ENCODE results near the gene SLC7A5. TPM values are rescaled to one million over a fixed set of nuclear protein-coding genes. Genes with fewer than 3 reads are reported as not detected.

Gene SLC7A5
- total and polyA plus RNA-seq, 4 donors: 1.8 to 14.5 (median 4.4) TPM

GRCh38 chr16:87834005-87834667 lies 35.2 kb downstream of the SLC7A5 start:
- no peaks in the 10 kb centered on the region for H3K27me3 ChIP-seq (ENCODE audit: control insufficient read depth in 1 of 2, insufficient read depth in 2 of 2, low read length in 1 of 2)
- intact Hi-C loops (cut with DNase I): no loop called here
- H3K4me3 ChIP-seq (ENCODE audit: low read length in 2 of 2): no peak overlapping the region
- no peak overlapping the region for H3K27ac ChIP-seq (ENCODE audit: low read depth in 1 of 2, low read length in 2 of 2)
- H3K9me3 ChIP-seq (ENCODE audit: control insufficient read depth, low read length): no peaks in the 10 kb centered on the region
- WGBS, 2 donors: 91 to 95% methylated on average over 23 of the region's 23 CpGs
- ATAC-seq (ENCODE audit: low FRiP score): no peak
- DNase-seq: no peak
- no peaks in the 10 kb centered on the region for H3K36me3 ChIP-seq (ENCODE audit: control insufficient read depth in 1 of 2, insufficient read depth in 2 of 2, low read length in 1 of 2)
- no peaks in the 10 kb centered on the region for H3K4me1 ChIP-seq (ENCODE audit: control insufficient read depth in 1 of 2, insufficient read depth in 2 of 2, low read length in 2 of 2)

DNA sequence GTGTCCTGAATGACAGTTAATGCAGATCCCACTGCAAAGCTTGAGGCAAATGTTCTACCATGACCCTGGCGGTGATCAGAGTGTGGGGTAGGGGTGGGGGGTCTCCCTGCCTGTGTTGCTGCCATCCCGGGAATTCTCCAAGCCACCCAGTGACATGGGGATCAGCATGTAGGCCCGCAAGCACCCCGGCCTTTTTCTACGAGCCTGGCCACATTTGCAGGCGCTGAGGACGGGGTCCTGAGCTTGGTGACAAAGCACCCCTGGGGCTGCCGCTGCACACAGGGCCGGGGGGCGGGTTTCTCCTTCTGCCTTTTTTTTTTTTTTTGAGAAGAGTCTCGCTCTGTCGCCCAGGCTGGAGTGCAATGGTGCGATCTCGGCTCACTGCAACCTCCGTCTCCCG lies 35.8 kb downstream of the SLC7A5 start:
- Histone ChIP-seq H3K36me3 (ENCODE audit: control insufficient read depth in 1 of 2, insufficient read depth in 2 of 2, low read length in 1 of 2) (no peaks in the 10 kb centered on the region), H3K9me3 (ENCODE audit: control insufficient read depth, low read length) (no peaks in the 10 kb centered on the region), H3K4me3 (ENCODE audit: low read length in 2 of 2) (no peak overlapping the region), H3K4me1 (ENCODE audit: control insufficient read depth in 1 of 2, insufficient read depth in 2 of 2, low read length in 2 of 2) (no peaks in the 10 kb centered on the region), H3K27ac (ENCODE audit: low read depth in 1 of 2, low read length in 2 of 2) (no peak overlapping the region), H3K27me3 (ENCODE audit: control insufficient read depth in 1 of 2, insufficient read depth in 2 of 2, low read length in 1 of 2) (no peaks in the 10 kb centered on the region)
- 96 to 98% methylated on average over 11 to 16 of the region's 16 CpGs for WGBS, 2 donors
- DNase-seq (no peak), ATAC-seq (ENCODE audit: low FRiP score) (no peak)
- intact Hi-C loops (cut with DNase I): no loop called here

- H3K4me1 ChIP-seq (ENCODE audit: control insufficient read depth in 1 of 2, insufficient read depth in 2 of 2, low read length in 2 of 2): no peaks in the 10 kb centered on the region
- H3K27me3 ChIP-seq (ENCODE audit: control insufficient read depth in 1 of 2, insufficient read depth in 2 of 2, low read length in 1 of 2): no peaks in the 10 kb centered on the region
- no peak for ATAC-seq (ENCODE audit: low FRiP score)
- no peaks in the 10 kb centered on the region for H3K9me3 ChIP-seq (ENCODE audit: control insufficient read depth, low read length)
- no peaks in the 10 kb centered on the region for H3K36me3 ChIP-seq (ENCODE audit: control insufficient read depth in 1 of 2, insufficient read depth in 2 of 2, low read length in 1 of 2)
- no peak overlapping the region for H3K27ac ChIP-seq (ENCODE audit: low read depth in 1 of 2, low read length in 2 of 2)
- WGBS, 2 donors: 94 to 95% methylated on average over 34 of the region's 34 CpGs
- no peak overlapping the region for H3K4me3 ChIP-seq (ENCODE audit: low read length in 2 of 2)
- DNase-seq: no peak
- intact Hi-C loops (cut with DNase I): no loop called here
Observed at GRCh38 chr16:87832741-87833502, 36.4 kb downstream of the SLC7A5 start.

DNA sequence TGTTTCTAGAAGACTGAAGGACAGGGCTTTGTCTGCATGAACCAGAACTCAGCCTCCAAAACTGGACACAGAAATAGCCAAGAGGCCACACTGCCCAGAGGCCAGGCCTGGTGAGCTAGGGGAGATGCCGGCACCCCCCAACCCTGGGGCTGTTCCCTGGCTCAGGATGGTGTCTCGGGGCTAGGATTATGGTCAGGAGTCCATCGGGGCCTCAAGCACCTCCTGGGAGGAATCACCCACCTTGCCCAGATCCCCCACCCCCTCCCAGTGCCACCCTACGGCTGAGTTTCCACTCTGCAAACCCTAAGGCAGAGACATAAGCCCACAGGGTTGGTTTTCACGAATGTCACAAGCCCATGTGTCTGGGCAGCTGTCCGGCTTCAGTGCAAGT lies 37.2 kb downstream of the SLC7A5 start:
- H3K27me3 ChIP-seq (ENCODE audit: control insufficient read depth in 1 of 2, insufficient read depth in 2 of 2, low read length in 1 of 2): no peaks in the 10 kb centered on the region
- H3K4me3 ChIP-seq (ENCODE audit: low read length in 2 of 2): no peak overlapping the region
- DNase-seq (no peak), ATAC-seq (ENCODE audit: low FRiP score) (no peak)
- H3K27ac ChIP-seq (ENCODE audit: low read depth in 1 of 2, low read length in 2 of 2): no peak overlapping the region
- H3K4me1 ChIP-seq (ENCODE audit: control insufficient read depth in 1 of 2, insufficient read depth in 2 of 2, low read length in 2 of 2): no peaks in the 10 kb centered on the region
- intact Hi-C loops (cut with DNase I): no loop called here
- no peaks in the 10 kb centered on the region for H3K9me3 ChIP-seq (ENCODE audit: control insufficient read depth, low read length)
- H3K36me3 ChIP-seq (ENCODE audit: control insufficient read depth in 1 of 2, insufficient read depth in 2 of 2, low read length in 1 of 2): no peaks in the 10 kb centered on the region
- WGBS, 2 donors: 86 to 88% methylated on average over 6 of the region's 6 CpGs

GRCh38 chr16:87831421-87832136 lies 37.7 kb downstream of the SLC7A5 start:
- Histone ChIP-seq H3K4me3 (ENCODE audit: low read length in 2 of 2) (no peak overlapping the region), H3K27ac (ENCODE audit: low read depth in 1 of 2, low read length in 2 of 2) (no peak overlapping the region), H3K36me3 (ENCODE audit: control insufficient read depth in 1 of 2, insufficient read depth in 2 of 2, low read length in 1 of 2) (no peaks in the 10 kb centered on the region), H3K9me3 (ENCODE audit: control insufficient read depth, low read length) (no peaks in the 10 kb centered on the region), H3K4me1 (ENCODE audit: control insufficient read depth in 1 of 2, insufficient read depth in 2 of 2, low read length in 2 of 2) (no peaks in the 10 kb centered on the region), H3K27me3 (ENCODE audit: control insufficient read depth in 1 of 2, insufficient read depth in 2 of 2, low read length in 1 of 2) (no peaks in the 10 kb centered on the region)
- DNase-seq (no peak), ATAC-seq (ENCODE audit: low FRiP score) (no peak)
- WGBS, 2 donors: 92 to 93% methylated on average over 31 of the region's 31 CpGs
- intact Hi-C loops (cut with DNase I): no loop called here

DNA sequence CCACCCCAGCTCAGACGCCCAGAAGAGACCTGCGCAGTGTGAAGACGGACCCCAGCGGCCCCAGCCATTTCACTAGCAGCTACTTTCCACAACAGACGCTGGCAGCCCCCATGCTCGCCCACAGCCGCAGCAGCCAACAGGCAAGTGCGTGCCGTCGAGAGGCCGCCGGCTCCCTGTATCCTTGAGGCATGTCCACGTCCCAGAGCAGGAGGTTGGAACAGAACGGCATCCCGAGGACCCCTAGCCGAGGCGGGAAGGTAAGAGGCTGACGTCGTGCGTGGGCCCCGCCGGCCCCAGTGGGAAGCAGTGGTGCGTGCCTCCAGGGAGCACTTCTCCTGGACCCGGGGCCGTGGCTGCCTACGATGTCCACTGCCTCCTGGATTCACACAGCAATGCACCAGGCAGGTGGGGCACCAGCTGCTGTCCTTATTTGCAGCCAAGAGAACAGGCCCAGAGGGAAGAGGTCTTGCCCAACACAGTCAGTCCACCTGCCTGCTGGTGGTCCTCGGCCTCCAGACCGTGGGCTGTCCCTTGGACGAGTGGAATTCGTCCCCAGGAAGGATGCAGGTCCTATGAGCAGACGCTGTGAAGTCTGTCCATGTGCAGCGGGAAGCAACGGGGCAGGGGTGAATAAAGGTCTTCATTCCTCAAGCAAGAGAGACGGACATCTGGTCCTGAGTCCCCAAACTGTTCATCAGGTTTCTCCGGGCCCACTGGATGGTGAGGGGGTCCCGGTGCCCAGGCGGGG lies 38.5 kb downstream of the SLC7A5 start:
- no peak for ATAC-seq (ENCODE audit: low FRiP score)
- Histone ChIP-seq H3K4me1 (ENCODE audit: control insufficient read depth in 1 of 2, insufficient read depth in 2 of 2, low read length in 2 of 2) (no peaks in the 10 kb centered on the region), H3K27me3 (ENCODE audit: control insufficient read depth in 1 of 2, insufficient read depth in 2 of 2, low read length in 1 of 2) (no peaks in the 10 kb centered on the region), H3K9me3 (ENCODE audit: control insufficient read depth, low read length) (no peaks in the 10 kb centered on the region), H3K4me3 (ENCODE audit: low read length in 2 of 2) (no peak overlapping the region), H3K27ac (ENCODE audit: low read depth in 1 of 2, low read length in 2 of 2) (no peak overlapping the region), H3K36me3 (ENCODE audit: control insufficient read depth in 1 of 2, insufficient read depth in 2 of 2, low read length in 1 of 2) (no peaks in the 10 kb centered on the region)
- 90% methylated on average over 37 of the region's 37 CpGs for WGBS, 2 donors
- DNase-seq: no peak
- intact Hi-C loops (cut with DNase I): no loop called here

DNA sequence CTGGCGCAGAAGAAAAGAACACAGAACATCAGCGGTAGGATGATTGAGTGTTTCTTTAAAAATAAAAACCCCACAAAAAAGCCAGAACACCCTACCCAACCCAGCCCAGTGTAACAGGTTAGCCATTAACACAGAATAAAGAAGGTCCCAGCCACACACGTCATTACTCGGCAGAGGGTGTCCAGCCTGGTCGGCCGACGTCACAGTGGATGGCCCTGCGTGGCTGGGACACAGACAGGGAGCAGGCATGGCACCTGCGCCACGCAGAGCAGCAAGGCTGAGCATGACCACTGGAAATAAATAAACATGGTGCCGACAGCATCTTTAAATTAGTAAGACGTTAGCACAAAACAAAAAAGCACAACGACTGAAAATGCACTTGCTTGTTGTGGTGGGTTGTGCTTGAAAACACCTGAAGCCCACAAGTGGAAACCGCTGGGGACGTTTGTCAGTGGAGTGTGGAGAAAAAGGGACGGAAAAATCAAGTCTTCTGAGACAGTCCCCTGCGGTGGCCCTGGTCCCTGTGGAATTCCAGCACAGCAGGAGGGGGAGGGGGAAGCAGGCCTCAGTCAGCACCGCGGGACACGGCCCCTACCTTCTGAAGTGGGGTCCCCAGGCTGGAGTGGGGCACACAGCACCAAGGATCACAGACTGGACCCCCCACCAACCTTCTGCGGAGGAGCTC lies 39.2 kb downstream of the SLC7A5 start:
- intact Hi-C loops (cut with DNase I): no loop called here
- ATAC-seq (ENCODE audit: low FRiP score) (no peak), DNase-seq (no peak)
- no peak overlapping the region for H3K4me3 ChIP-seq (ENCODE audit: low read length in 2 of 2)
- H3K36me3 ChIP-seq (ENCODE audit: control insufficient read depth in 1 of 2, insufficient read depth in 2 of 2, low read length in 1 of 2): no peaks in the 10 kb centered on the region
- no peaks in the 10 kb centered on the region for H3K4me1 ChIP-seq (ENCODE audit: control insufficient read depth in 1 of 2, insufficient read depth in 2 of 2, low read length in 2 of 2)
- no peaks in the 10 kb centered on the region for H3K9me3 ChIP-seq (ENCODE audit: control insufficient read depth, low read length)
- H3K27ac ChIP-seq (ENCODE audit: low read depth in 1 of 2, low read length in 2 of 2): no peak overlapping the region
- WGBS, 2 donors: 89 to 90% methylated on average over 21 of the region's 21 CpGs
- H3K27me3 ChIP-seq (ENCODE audit: control insufficient read depth in 1 of 2, insufficient read depth in 2 of 2, low read length in 1 of 2): no peaks in the 10 kb centered on the region

- DNase-seq (no peak), ATAC-seq (ENCODE audit: low FRiP score) (no peak)
- H3K27me3 ChIP-seq (ENCODE audit: control insufficient read depth in 1 of 2, insufficient read depth in 2 of 2, low read length in 1 of 2): no peaks in the 10 kb centered on the region
- H3K4me1 ChIP-seq (ENCODE audit: control insufficient read depth in 1 of 2, insufficient read depth in 2 of 2, low read length in 2 of 2): no peaks in the 10 kb centered on the region
- no peak overlapping the region for H3K27ac ChIP-seq (ENCODE audit: low read depth in 1 of 2, low read length in 2 of 2)
- H3K9me3 ChIP-seq (ENCODE audit: control insufficient read depth, low read length): no peaks in the 10 kb centered on the region
- H3K36me3 ChIP-seq (ENCODE audit: control insufficient read depth in 1 of 2, insufficient read depth in 2 of 2, low read length in 1 of 2): no peaks in the 10 kb centered on the region
- intact Hi-C loops (cut with DNase I): no loop called here
- 88 to 93% methylated on average over 12 to 13 of the region's 13 CpGs for WGBS, 2 donors
- no peak overlapping the region for H3K4me3 ChIP-seq (ENCODE audit: low read length in 2 of 2)
Observed at GRCh38 chr16:87829622-87829980, 39.7 kb downstream of the SLC7A5 start.

All from aorta (tissue), 5 donors.